HepG2 (cell line): ENCODE results near the gene SURF2. TPM values are rescaled to one million over a fixed set of nuclear protein-coding genes. Genes with fewer than 3 reads are reported as not detected.

Experiments used
- AGO1 ChIP-seq: fragments of 200-400 bp; formaldehyde crosslinking; IDR thresholded peaks from 2 replicates; pipeline ENCODE4 v1.6.1; 2017; ENCODE audit warnings: mild to moderate bottlenecking, low read depth, low read length, moderate library complexity; ENCODE audit not compliant: poor library complexity, severe bottlenecking
- CBX5 ChIP-seq: sonication (generic); formaldehyde crosslinking; IDR thresholded peaks from 2 replicates; pipeline ENCODE4 v1.4.0; 2020; ENCODE audit warnings: missing genetic modification reagents, borderline replicate concordance
- DNMT1 ChIP-seq: sonication (generic); formaldehyde crosslinking; IDR thresholded peaks from 2 replicates; pipeline ENCODE4 v1.5.1; 2020; ENCODE audit warnings: mild to moderate bottlenecking, missing genetic modification reagents
- EP300 ChIP-seq, 3 experiments: sonication (generic) in 1 of 3; formaldehyde crosslinking in 1 of 3; IDR thresholded peaks; 2 replicates each; pipeline versions ENCODE4 v1.5.1 to v1.6.1; 2011 to 2020; ENCODE audit warnings: low read depth in 2 of 3, low read length in 2 of 3, borderline replicate concordance in 1 of 3, improper control_type of control experiment in 1 of 3, mild to moderate bottlenecking in 1 of 3, missing genetic modification reagents in 1 of 3, moderate library complexity in 1 of 3
- HDAC6 ChIP-seq: fragments of 200-600 bp; sonication (generic); IDR thresholded peaks from 2 replicates; pipeline ENCODE4 v1.7.0; 2017; ENCODE audit warnings: mild to moderate bottlenecking, antibody characterized with exemption, low read length, low read depth
- HNRNPLL ChIP-seq: fragments of 200-400 bp; formaldehyde crosslinking; IDR thresholded peaks from 2 replicates; pipeline ENCODE4 v1.6.1; 2017; ENCODE audit warnings: mild to moderate bottlenecking, low read depth, low read length; ENCODE audit not compliant: poor library complexity, severe bottlenecking
- JUN ChIP-seq: sonication (generic); formaldehyde crosslinking; IDR thresholded peaks from 2 replicates; pipeline ENCODE4 v1.4.0; 2020; ENCODE audit warnings: mild to moderate bottlenecking, missing genetic modification reagents
- NCOA2 ChIP-seq: sonication (generic); formaldehyde crosslinking; IDR thresholded peaks from 2 replicates; pipeline ENCODE4 v1.8.0; 2022; ENCODE audit warnings: inconsistent platforms
- POLR2AphosphoS2 ChIP-seq: IDR thresholded peaks from 2 replicates; pipeline ENCODE4 v1.6.1; 2011; ENCODE audit warnings: low read depth, low read length, improper control_type of control experiment
- RELA ChIP-seq: sonication (generic); formaldehyde crosslinking; IDR thresholded peaks from 2 replicates; pipeline ENCODE4 v1.4.0; 2020; ENCODE audit warnings: missing genetic modification reagents
- RFX5 ChIP-seq: IDR thresholded peaks from 2 replicates; pipeline ENCODE4 v1.6.1; 2011; ENCODE audit warnings: low read depth, low read length, improper control_type of control experiment
- SIN3B ChIP-seq: fragments of 150-350 bp; IDR thresholded peaks from 2 replicates; pipeline ENCODE4 v1.6.1; 2014; ENCODE audit warnings: low read length
- SOX13 ChIP-seq, 3 experiments: fragments of 450-650 bp in 1 of 3; sonication (generic) in 1 of 3; formaldehyde crosslinking in 1 of 3; IDR thresholded peaks in 2 of 3; conservative IDR thresholded peaks in 1 of 3; 2 replicates each; pipeline versions ENCODE4 v1.5.0 to v1.6.1; 2016 to 2020; ENCODE audit warnings: antibody characterized with exemption in 1 of 3, mild to moderate bottlenecking in 1 of 3, missing compliant biosample characterization in 1 of 3, missing genetic modification reagents in 1 of 3, moderate library complexity in 1 of 3
- SSRP1 ChIP-seq: IDR thresholded peaks from 2 replicates; pipeline ENCODE4 v1.6.1; 2016; ENCODE audit warnings: control low read depth
- ZBTB1 ChIP-seq: sonication (generic); formaldehyde crosslinking; IDR thresholded peaks from 2 replicates; pipeline ENCODE4 v1.4.0; 2020; ENCODE audit warnings: missing genetic modification reagents, borderline replicate concordance
- ZFP36L2 ChIP-seq: sonication (generic); formaldehyde crosslinking; IDR thresholded peaks from 2 replicates; pipeline ENCODE4 v1.4.0; 2020; ENCODE audit warnings: missing genetic modification reagents
- ZNF33A ChIP-seq: sonication (generic); formaldehyde crosslinking; IDR thresholded peaks from 2 replicates; pipeline ENCODE4 v1.5.1; 2020; ENCODE audit warnings: missing genetic modification reagents, mild to moderate bottlenecking, moderate library complexity, borderline replicate concordance
- ZNF354B ChIP-seq: sonication (generic); formaldehyde crosslinking; IDR thresholded peaks from 2 replicates; pipeline ENCODE4 v1.8.0; 2022; ENCODE audit warnings: mild to moderate bottlenecking, missing genetic modification reagents
- ZNF672 ChIP-seq: sonication (generic); formaldehyde crosslinking; IDR thresholded peaks from 2 replicates; pipeline ENCODE4 v1.8.1; 2022; ENCODE audit warnings: missing genetic modification reagents
- ZNF749 ChIP-seq: sonication (generic); formaldehyde crosslinking; IDR thresholded peaks from 2 replicates; pipeline ENCODE4 v1.8.0; 2022; ENCODE audit warnings: mild to moderate bottlenecking, missing genetic modification reagents, moderate library complexity, borderline replicate concordance
- ZNF841 ChIP-seq: sonication (generic); formaldehyde crosslinking; IDR thresholded peaks from 2 replicates; pipeline ENCODE4 v1.8.1; 2023; ENCODE audit warnings: missing genetic modification reagents, borderline replicate concordance
- polyA plus RNA-seq, 8 experiments: library from polyadenylated mRNA; depleted of rRNA in 3 of 8; stranded (reverse) in 7 of 8; unstranded in 1 of 8; fragments of >200 nt; fragmentation: Illumina TruSeq in 4 of 8; extraction: Trizol in 4 of 8; gene quantifications; 2 replicates each; pipeline versions ENCODE4 v1.2.1 to v1.2.3, GENCODE V29; 2011 to 2016; ENCODE audit warnings: low read depth in 4 of 8, missing spikeins in 1 of 8, mixed read lengths in 1 of 8; ENCODE audit not compliant: insufficient read depth in 1 of 8
- total RNA-seq, 5 experiments: library from RNA; depleted of rRNA; stranded (reverse); fragments of >200 nt; fragmentation: Illumina TruSeq; extraction: Trizol; gene quantifications; 2 replicates each; pipeline ENCODE4 v1.2.3, GENCODE V29; 2016; ENCODE audit warnings: low read depth in 1 of 5
- TF ChIP-seq, protein P1 (sequence below): sonication (generic); formaldehyde crosslinking; IDR thresholded peaks from 2 replicates; pipeline ENCODE4 v1.5.1; 2020; ENCODE audit warnings: missing genetic modification reagents, mild to moderate bottlenecking, borderline replicate concordance
- TF ChIP-seq, protein P2 (sequence below), 2 experiments: sonication (generic) in 1 of 2; formaldehyde crosslinking in 1 of 2; IDR thresholded peaks; 2 replicates each; pipeline versions ENCODE4 v1.4.0 to v1.6.1; 2018 to 2020; ENCODE audit warnings: missing genetic modification reagents in 2 of 2, borderline replicate concordance in 1 of 2, low read depth in 1 of 2, mild to moderate bottlenecking in 1 of 2, missing biosample characterization in 1 of 2
- TF ChIP-seq, protein P3 (sequence below): sonication (generic); formaldehyde crosslinking; IDR thresholded peaks from 2 replicates; pipeline ENCODE4 v1.8.1; 2023; ENCODE audit warnings: missing genetic modification reagents, inconsistent platforms, borderline replicate concordance

Gene SURF2
- total and polyA plus RNA-seq, 2 of the 13 experiments (the other 11 are each of a cell fraction or from before 2014, with no cell fraction given): 6.3 to 13.6 TPM

DNA sequence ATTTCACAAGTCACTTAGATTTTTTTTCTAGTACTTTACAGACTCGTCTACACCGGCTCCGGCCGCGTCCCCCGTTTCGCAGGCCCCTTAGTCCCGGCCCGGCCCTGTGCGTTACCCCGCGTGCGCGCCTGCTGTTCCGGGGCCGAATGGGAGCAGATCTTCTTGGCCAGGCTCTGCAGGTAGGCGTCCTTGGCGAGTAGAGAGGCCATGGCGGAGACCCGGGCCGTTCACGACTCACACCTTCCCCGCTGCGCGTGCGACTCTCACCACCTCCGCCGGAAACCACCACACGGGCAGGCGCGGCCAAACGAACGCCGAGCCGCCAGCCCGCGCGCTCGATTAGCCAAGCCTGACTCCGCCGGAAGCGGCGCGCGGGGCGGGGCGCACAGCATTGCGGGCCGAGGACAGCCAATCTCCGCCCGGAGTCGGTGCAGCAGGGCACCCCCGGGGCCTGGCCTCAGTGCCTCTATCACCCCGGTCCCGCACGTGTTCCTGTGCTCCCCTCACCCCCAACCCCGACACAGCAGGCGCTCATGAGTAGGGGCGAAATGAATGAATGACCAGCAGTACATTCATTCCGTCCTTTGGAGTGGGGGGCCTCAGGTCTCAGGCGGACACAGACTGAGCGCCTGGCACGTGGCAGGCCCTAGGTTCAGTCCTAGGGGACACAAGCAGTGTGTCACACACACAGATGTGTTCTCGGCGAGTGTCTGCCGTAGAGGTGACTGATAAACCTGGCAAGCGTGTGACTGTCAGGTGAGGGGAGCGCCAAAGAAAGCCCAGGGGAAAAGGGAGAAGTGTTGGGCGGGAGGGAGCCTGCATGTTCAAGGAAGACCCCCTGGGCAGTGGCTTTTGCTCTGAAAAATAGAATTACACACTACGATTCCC lies 20.2 kb upstream of the SURF2 start, which contains the start of gene SURF6 (continued):
- TF ChIP-seq, protein P1, sequence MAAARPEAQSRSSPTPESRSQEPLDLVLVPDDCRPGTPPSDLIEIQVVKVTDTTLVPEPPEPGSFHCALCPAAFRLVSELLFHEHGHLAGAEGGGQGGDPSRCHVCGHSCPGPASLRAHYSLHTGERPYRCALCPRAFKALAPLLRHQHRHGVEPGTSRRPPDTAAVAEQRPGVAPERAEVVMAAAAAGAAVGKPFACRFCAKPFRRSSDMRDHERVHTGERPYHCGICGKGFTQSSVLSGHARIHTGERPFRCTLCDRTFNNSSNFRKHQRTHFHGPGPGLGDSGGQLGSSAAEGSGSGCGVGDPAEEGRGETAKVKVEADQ (CRISPR knock-in tag): peak; percentile 93
- TF ChIP-seq ZNF33A (CRISPR knock-in tag): no peak
- peak; percentile 73 for TF ChIP-seq HNRNPLL
- TF ChIP-seq, protein P2, sequence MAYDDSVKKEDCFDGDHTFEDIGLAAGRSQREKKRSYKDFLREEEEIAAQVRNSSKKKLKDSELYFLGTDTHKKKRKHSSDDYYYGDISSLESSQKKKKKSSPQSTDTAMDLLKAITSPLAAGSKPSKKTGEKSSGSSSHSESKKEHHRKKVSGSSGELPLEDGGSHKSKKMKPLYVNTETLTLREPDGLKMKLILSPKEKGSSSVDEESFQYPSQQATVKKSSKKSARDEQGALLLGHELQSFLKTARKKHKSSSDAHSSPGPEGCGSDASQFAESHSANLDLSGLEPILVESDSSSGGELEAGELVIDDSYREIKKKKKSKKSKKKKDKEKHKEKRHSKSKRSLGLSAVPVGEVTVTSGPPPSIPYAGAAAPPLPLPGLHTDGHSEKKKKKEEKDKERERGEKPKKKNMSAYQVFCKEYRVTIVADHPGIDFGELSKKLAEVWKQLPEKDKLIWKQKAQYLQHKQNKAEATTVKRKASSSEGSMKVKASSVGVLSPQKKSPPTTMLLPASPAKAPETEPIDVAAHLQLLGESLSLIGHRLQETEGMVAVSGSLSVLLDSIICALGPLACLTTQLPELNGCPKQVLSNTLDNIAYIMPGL (CRISPR knock-in tag; IDR thresholded peaks at IDR 0.05; ENCODE audit: borderline replicate concordance in 1 of 2, low read depth in 1 of 2): peak; percentile 92 to 95; a peak in 3 of 4 replicates
- no peak; the same call in 1 of the 2 replicates for TF ChIP-seq SSRP1 (CRISPR knock-in tag)
- no peak for TF ChIP-seq ZNF354B (CRISPR knock-in tag)
- peak; percentile 100 for TF ChIP-seq POLR2AphosphoS2
- peak; percentile 55; the same call in 1 of the 2 replicates for TF ChIP-seq ZNF672 (CRISPR knock-in tag)
- peak; percentile 40 to 70; a peak in 3 of 4 replicates for TF ChIP-seq EP300 (IDR thresholded peaks at IDR 0.05; ENCODE audit: low read depth in 2 of 2, low read length in 2 of 2)
- peak; percentile 43; the same call in 1 of the 2 replicates for TF ChIP-seq EP300 (CRISPR knock-in tag; IDR thresholded peaks at IDR 0.05; ENCODE audit: borderline replicate concordance)
- TF ChIP-seq DNMT1: peak; percentile 99
- TF ChIP-seq SIN3B: peak; percentile 72; the same call in 1 of the 2 replicates
- peak; percentile 86 for TF ChIP-seq CBX5
- no peak for TF ChIP-seq HDAC6
- peak; percentile 88; the same call in 1 of the 2 replicates for TF ChIP-seq RELA (CRISPR knock-in tag)
- TF ChIP-seq JUN (CRISPR knock-in tag): no peak
- no peak for TF ChIP-seq RFX5
- TF ChIP-seq ZBTB1 (CRISPR knock-in tag): no peak
- TF ChIP-seq ZNF841 (CRISPR knock-in tag): no peak
- TF ChIP-seq, protein P3, sequence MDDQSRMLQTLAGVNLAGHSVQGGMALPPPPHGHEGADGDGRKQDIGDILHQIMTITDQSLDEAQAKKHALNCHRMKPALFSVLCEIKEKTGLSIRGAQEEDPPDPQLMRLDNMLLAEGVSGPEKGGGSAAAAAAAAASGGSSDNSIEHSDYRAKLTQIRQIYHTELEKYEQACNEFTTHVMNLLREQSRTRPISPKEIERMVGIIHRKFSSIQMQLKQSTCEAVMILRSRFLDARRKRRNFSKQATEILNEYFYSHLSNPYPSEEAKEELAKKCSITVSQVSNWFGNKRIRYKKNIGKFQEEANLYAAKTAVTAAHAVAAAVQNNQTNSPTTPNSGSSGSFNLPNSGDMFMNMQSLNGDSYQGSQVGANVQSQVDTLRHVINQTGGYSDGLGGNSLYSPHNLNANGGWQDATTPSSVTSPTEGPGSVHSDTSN: peak; percentile 78; the same call in 1 of the 2 replicates
- TF ChIP-seq SOX13 (IDR thresholded peaks at IDR 0.05): no peak; the same call in 1 of the 2 replicates
- peak in 1 of 2 experiments; percentile 54; a peak in 1 of 4 replicates for TF ChIP-seq SOX13 (CRISPR knock-in tag; conservative IDR thresholded peaks at IDR 0.05 in 1 of 2, IDR thresholded peaks at IDR 0.05 in 1 of 2)
- no peak; the same call in 1 of the 2 replicates for TF ChIP-seq ZFP36L2 (CRISPR knock-in tag)
- TF ChIP-seq AGO1: peak; percentile 95
- peak; percentile 59; the same call in 1 of the 2 replicates for TF ChIP-seq NCOA2 (CRISPR knock-in tag)
- peak; percentile 91; the same call in 1 of the 2 replicates for TF ChIP-seq ZNF749 (CRISPR knock-in tag)
